ENCODE data around the gene TFCP2.

Gene TFCP2

GRCh38 chr12:51177897-51178296 lies 5.0 kb upstream of the TFCP2 start:
- Histone ChIP-seq H2AFZ (ENCODE audit: insufficient read depth, low read length, poor library complexity) (no peak overlapping the region), H3K9me3 (ENCODE audit: insufficient read depth, low read depth, low read length) (no peaks in the 10 kb centered on the region), H2AK5ac (ENCODE audit: low read length) (no peak overlapping the region), H2BK120ac (ENCODE audit: insufficient read depth, low read length, poor library complexity) (no peak overlapping the region), H4K12ac (ENCODE audit: low read depth, low read length) (no peak overlapping the region), H3K4ac (ENCODE audit: low read depth, low read length) (no peak overlapping the region), H3K18ac (ENCODE audit: low read length) (no peak overlapping the region), H3K36me3 (ENCODE audit: control insufficient read depth in 1 of 2, insufficient read depth in 2 of 2, low read length in 2 of 2) (no peaks in the 10 kb centered on the region), H3K4me1 (ENCODE audit: control insufficient read depth in 1 of 2, insufficient read depth in 2 of 2, low read length in 2 of 2) (no peaks in the 10 kb centered on the region), H3K27me3 (ENCODE audit: insufficient read depth, low read length) (no peaks in the 10 kb centered on the region), H3K14ac (ENCODE audit: low read length) (no peak overlapping the region), H3K23ac (ENCODE audit: low read length) (no peak overlapping the region), H4K8ac (ENCODE audit: low read depth, low read length) (no peak overlapping the region), H3K79me1 (ENCODE audit: low read length) (peaks cover under 1% of the 10 kb centered on the region), H3K4me3 (ENCODE audit: low read depth, low read length) (no peak overlapping the region), H2BK12ac (ENCODE audit: low read length) (no peak overlapping the region), H4K91ac (ENCODE audit: low read depth, low read length) (no peak overlapping the region), H3K79me2 (ENCODE audit: control insufficient read depth, insufficient read depth, low read length, poor library complexity) (no peaks in the 10 kb centered on the region), H2BK5ac (ENCODE audit: low read depth, low read length, poor library complexity) (no peak overlapping the region), H3K27ac (ENCODE audit: low read depth, low read length) (no peak overlapping the region), H3K4me2 (ENCODE audit: low read length) (no peak overlapping the region), H3K9ac (ENCODE audit: low read length) (no peak overlapping the region)
- DNase-seq: no peak
- no CpG with 5 or more reads among the region's 2 CpGs for WGBS (ENCODE audit: extremely low coverage, insufficient coverage, insufficient read length)

- Histone ChIP-seq H3K4me2 (ENCODE audit: low read length) (no peak overlapping the region), H2AK5ac (ENCODE audit: low read length) (no peak overlapping the region), H3K9me3 (ENCODE audit: insufficient read depth, low read depth, low read length) (no peaks in the 10 kb centered on the region), H3K18ac (ENCODE audit: low read length) (no peak overlapping the region), H3K4me1 (ENCODE audit: control insufficient read depth in 1 of 2, insufficient read depth in 2 of 2, low read length in 2 of 2) (peaks cover 0 to 4% of the 10 kb centered on the region in 2 experiments), H2BK5ac (ENCODE audit: low read depth, low read length, poor library complexity) (no peak overlapping the region), H3K27ac (ENCODE audit: low read depth, low read length) (no peak overlapping the region), H3K36me3 (ENCODE audit: control insufficient read depth in 1 of 2, insufficient read depth in 2 of 2, low read length in 2 of 2) (no peaks in the 10 kb centered on the region), H3K27me3 (ENCODE audit: insufficient read depth, low read length) (no peaks in the 10 kb centered on the region), H4K91ac (ENCODE audit: low read depth, low read length) (no peak overlapping the region), H2AFZ (ENCODE audit: insufficient read depth, low read length, poor library complexity) (no peak overlapping the region), H3K79me1 (ENCODE audit: low read length) (peaks cover 8% of the 10 kb centered on the region), H3K23ac (ENCODE audit: low read length) (no peak overlapping the region), H4K12ac (ENCODE audit: low read depth, low read length) (no peak overlapping the region), H3K4me3 (ENCODE audit: low read depth, low read length) (no peak overlapping the region), H2BK120ac (ENCODE audit: insufficient read depth, low read length, poor library complexity) (no peak overlapping the region), H3K79me2 (ENCODE audit: control insufficient read depth, insufficient read depth, low read length, poor library complexity) (peaks cover 6% of the 10 kb centered on the region), H4K8ac (ENCODE audit: low read depth, low read length) (no peak overlapping the region), H2BK12ac (ENCODE audit: low read length) (no peak overlapping the region), H3K4ac (ENCODE audit: low read depth, low read length) (no peak overlapping the region), H3K9ac (ENCODE audit: low read length) (no peak overlapping the region), H3K14ac (ENCODE audit: low read length) (no peak overlapping the region)
- peak; percentile 73 to 89 for DNase-seq
- no CpG with 5 or more reads among the region's 1 CpG for WGBS (ENCODE audit: extremely low coverage, insufficient coverage, insufficient read length)
Measured at GRCh38 chr12:51174501-51174900, 1.6 kb upstream of the TFCP2 start.

GRCh38 chr12:51171884-51172514 lies 936 bp downstream of the TFCP2 start:
- Histone ChIP-seq H3K18ac (ENCODE audit: low read length) (peak overlapping the region; percentile 63), H3K79me1 (ENCODE audit: low read length) (peaks cover 8% of the 10 kb centered on the region)

GRCh38 chr12:51163795-51164194 lies 9.1 kb downstream of the TFCP2 start:
- H3K79me1 ChIP-seq (ENCODE audit: low read length): no peaks in the 10 kb centered on the region
- no peak overlapping the region for H3K18ac ChIP-seq (ENCODE audit: low read length)
- no peak overlapping the region for H3K4me3 ChIP-seq (ENCODE audit: low read depth, low read length)
- no peak overlapping the region for H2AFZ ChIP-seq (ENCODE audit: insufficient read depth, low read length, poor library complexity)
- H3K27me3 ChIP-seq (ENCODE audit: insufficient read depth, low read length): no peaks in the 10 kb centered on the region
- H2BK12ac ChIP-seq (ENCODE audit: low read length): no peak overlapping the region
- no peak overlapping the region for H2BK120ac ChIP-seq (ENCODE audit: insufficient read depth, low read length, poor library complexity)
- no peak overlapping the region for H3K14ac ChIP-seq (ENCODE audit: low read length)
- H3K36me3 ChIP-seq (ENCODE audit: control insufficient read depth in 1 of 2, insufficient read depth in 2 of 2, low read length in 2 of 2): peaks cover 0 to 1% of the 10 kb centered on the region in 2 experiments
- no peak overlapping the region for H4K12ac ChIP-seq (ENCODE audit: low read depth, low read length)
- no peak overlapping the region for H3K27ac ChIP-seq (ENCODE audit: low read depth, low read length)
- no peak overlapping the region for H3K4ac ChIP-seq (ENCODE audit: low read depth, low read length)
- H3K4me2 ChIP-seq (ENCODE audit: low read length): no peak overlapping the region
- H3K23ac ChIP-seq (ENCODE audit: low read length): no peak overlapping the region
- H4K8ac ChIP-seq (ENCODE audit: low read depth, low read length): no peak overlapping the region
- no peak overlapping the region for H2BK5ac ChIP-seq (ENCODE audit: low read depth, low read length, poor library complexity)
- H3K9ac ChIP-seq (ENCODE audit: low read length): no peak overlapping the region
- no peak for DNase-seq
- H3K9me3 ChIP-seq (ENCODE audit: insufficient read depth, low read depth, low read length): no peaks in the 10 kb centered on the region
- WGBS (ENCODE audit: extremely low coverage, insufficient coverage, insufficient read length): no CpG with 5 or more reads among the region's 3 CpGs
- peaks cover 6% of the 10 kb centered on the region in 2 experiments for H3K4me1 ChIP-seq (ENCODE audit: control insufficient read depth in 1 of 2, insufficient read depth in 2 of 2, low read length in 2 of 2)
- no peak overlapping the region for H2AK5ac ChIP-seq (ENCODE audit: low read length)
- peaks cover 4% of the 10 kb centered on the region for H3K79me2 ChIP-seq (ENCODE audit: control insufficient read depth, insufficient read depth, low read length, poor library complexity)
- no peak overlapping the region for H4K91ac ChIP-seq (ENCODE audit: low read depth, low read length)

More at GRCh38 chr12:51171884-51172514, 936 bp downstream of the TFCP2 start:
- H3K36me3 ChIP-seq (ENCODE audit: control insufficient read depth in 1 of 2, insufficient read depth in 2 of 2, low read length in 2 of 2): no peaks in the 10 kb centered on the region
- H3K4me1 ChIP-seq (ENCODE audit: control insufficient read depth in 1 of 2, insufficient read depth in 2 of 2, low read length in 2 of 2): peaks cover 4 to 10% of the 10 kb centered on the region in 2 experiments
- H3K27me3 ChIP-seq (ENCODE audit: insufficient read depth, low read length): no peaks in the 10 kb centered on the region
- H3K4me3 ChIP-seq (ENCODE audit: low read depth, low read length): peak overlapping the region; percentile 78
- peak overlapping the region; percentile 13 for H2AK5ac ChIP-seq (ENCODE audit: low read length)
- peak overlapping the region; percentile 73 for H2BK5ac ChIP-seq (ENCODE audit: low read depth, low read length, poor library complexity)
- peak overlapping the region; percentile 89 for H3K9ac ChIP-seq (ENCODE audit: low read length)
- H2BK120ac ChIP-seq (ENCODE audit: insufficient read depth, low read length, poor library complexity): no peak overlapping the region
- peak overlapping the region; percentile 83 for H4K8ac ChIP-seq (ENCODE audit: low read depth, low read length)
- H3K23ac ChIP-seq (ENCODE audit: low read length): no peak overlapping the region
- H3K79me2 ChIP-seq (ENCODE audit: control insufficient read depth, insufficient read depth, low read length, poor library complexity): peaks cover 9% of the 10 kb centered on the region
- peak overlapping the region; percentile 39 for H3K4ac ChIP-seq (ENCODE audit: low read depth, low read length)
- peak overlapping the region; percentile 91 for H3K4me2 ChIP-seq (ENCODE audit: low read length)
- no peaks in the 10 kb centered on the region for H3K9me3 ChIP-seq (ENCODE audit: insufficient read depth, low read depth, low read length)
- H3K27ac ChIP-seq (ENCODE audit: low read depth, low read length): peak overlapping the region; percentile 97
- WGBS (ENCODE audit: extremely low coverage, insufficient coverage, insufficient read length): 100% methylated on average over 1 of the region's 16 CpGs
- peak; percentile 7 to 43 for DNase-seq
- H2AFZ ChIP-seq (ENCODE audit: insufficient read depth, low read length, poor library complexity): peak overlapping the region; percentile 17
- peak overlapping the region; percentile 72 for H3K14ac ChIP-seq (ENCODE audit: low read length)
- peak overlapping the region; percentile 83 for H4K91ac ChIP-seq (ENCODE audit: low read depth, low read length)
- peak overlapping the region; percentile 28 for H4K12ac ChIP-seq (ENCODE audit: low read depth, low read length)
- no peak overlapping the region for H2BK12ac ChIP-seq (ENCODE audit: low read length)
